RPMI8226 (cell line): Measurements from ENCODE around the gene SLC26A8.
A peak's percentile ranks its signal among the peaks of the same experiment; 100 is the strongest.
"Not testable (repeated sequence)": the region's sequence is repeated elsewhere in the genome, so short reads cannot be mapped to it uniquely, and the experiment has no call there.

ENCODE experiments used
- DNase-seq: peaks from one replicate; pipeline ENCODE4 v3.0.0-alpha.2; 2015

Gene SLC26A8

GRCh38 chr6:35941170-35941569 lies 83.3 kb downstream of the SLC26A8 start:
- not testable (repeated sequence) for DNase-seq

- DNase-seq = not testable (repeated sequence)
Measured at GRCh38 chr6:35940014-35940413, 84.4 kb downstream of the SLC26A8 start.

DNA sequence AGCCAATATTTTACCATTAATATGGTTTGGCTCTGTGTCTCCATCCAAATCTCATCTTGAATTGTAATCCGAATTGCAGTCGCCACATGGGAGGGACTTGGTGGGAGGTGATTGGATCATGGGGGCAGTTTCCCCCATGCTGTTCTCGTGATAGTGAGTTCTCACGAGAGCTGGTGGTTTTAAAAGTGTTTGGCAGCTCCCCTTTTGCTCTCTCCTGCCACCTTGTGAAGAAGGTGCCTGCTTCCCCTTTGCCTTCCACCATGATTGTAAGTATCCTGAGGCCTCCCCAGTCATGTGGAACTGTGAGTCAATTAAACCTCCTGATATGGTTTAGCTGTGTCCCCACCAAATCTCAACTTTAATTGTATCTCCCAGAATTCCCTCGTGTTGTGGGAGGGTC lies 85.2 kb downstream of the SLC26A8 start:
- DNase-seq = not testable (repeated sequence)

DNA sequence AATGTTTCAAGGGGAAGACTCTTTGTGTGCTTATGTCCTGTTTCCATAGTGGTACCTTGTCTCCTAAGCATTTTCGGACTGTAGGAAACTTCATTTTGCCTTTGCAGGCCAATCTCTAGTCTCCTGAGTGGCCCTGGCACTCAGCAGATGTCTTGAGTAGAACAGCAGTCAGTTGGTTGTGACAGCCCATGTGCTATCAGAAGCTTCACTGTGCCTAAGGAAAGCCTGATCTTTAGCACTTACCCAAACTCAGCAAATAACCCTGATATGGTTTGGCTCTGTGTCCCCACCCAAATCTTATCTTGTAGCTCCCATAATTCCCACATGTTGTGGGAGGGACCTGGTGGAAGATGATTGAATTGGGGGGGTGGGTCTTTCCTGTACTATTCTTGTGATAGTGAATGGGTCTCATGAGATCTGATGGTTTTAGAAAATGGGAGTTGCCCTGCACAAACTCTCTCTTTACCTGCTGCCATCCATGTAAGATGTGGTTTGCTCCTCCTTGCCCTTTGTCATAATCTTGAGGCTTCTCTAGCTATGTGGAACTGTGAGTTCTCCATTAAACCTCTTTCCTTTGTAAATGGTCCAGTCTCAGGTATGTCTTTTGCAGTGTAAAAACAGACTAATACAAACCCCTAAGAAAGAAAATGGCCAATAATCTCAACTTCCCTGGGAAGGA lies 87.6 kb downstream of the SLC26A8 start:
- DNase-seq = no peak

- no peak for DNase-seq
Measured at GRCh38 chr6:35935469-35935868, 89.0 kb downstream of the SLC26A8 start.

GRCh38 chr6:35933844-35934243 lies 90.6 kb downstream of the SLC26A8 start:
- no peak for DNase-seq

DNA sequence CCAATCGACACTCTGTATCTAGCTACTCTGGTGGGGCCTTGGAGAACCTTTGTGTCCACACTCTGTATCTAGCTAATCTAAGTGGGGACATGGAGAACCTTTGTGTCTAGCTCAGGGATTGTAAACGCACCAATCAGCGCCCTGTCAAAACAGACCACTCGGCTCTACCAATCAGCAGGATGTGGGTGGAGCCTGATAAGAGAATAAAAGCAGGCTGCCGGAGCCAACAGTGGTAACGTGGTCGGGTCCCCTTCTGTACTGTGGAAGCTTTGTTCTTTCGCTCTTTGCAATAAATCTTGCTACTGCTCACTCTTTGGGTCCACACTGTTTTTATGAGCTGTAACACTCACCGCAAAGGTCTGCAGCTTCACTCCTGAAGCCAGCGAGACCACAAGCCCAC lies 92.6 kb downstream of the SLC26A8 start:
- not testable (repeated sequence) for DNase-seq

- DNase-seq = no peak
Measured at GRCh38 chr6:35931120-35931561, 93.3 kb downstream of the SLC26A8 start.

GRCh38 chr6:35929601-35930000 lies 94.8 kb downstream of the SLC26A8 start:
- no peak for DNase-seq

DNA sequence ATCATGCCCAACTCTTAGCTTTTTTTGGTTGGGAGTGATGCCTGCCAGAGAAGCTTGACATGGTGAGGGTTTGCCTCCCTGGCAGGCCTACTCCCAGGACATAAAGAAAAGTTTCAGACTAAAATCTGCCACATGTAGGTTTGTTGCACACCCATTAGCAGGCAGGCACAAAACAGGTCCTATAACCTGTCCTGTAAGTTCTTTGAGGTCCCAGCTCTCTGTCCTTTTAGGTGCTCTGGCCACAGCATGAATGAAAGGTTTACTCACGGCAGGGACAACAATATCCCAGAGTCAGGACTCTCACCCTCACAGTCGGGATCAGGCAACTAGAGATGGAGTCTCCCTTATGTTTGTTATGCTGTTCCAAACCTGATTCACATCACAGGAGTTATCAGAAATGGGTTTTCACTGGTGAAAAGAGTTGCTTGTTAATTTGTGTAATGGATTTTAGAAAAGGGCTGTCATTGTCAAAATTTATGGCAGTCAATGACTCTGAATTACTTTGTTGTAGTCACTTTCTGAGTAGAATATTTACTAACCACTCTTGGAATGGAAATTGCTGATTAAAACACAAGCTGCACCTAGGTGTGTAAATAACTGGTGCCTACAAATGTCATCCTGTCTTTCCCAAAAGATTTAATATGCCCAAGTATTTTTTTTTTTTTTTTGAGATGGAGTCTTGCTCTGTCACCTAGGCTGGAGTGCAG lies 97.8 kb downstream of the SLC26A8 start:
- DNase-seq = no peak

DNA sequence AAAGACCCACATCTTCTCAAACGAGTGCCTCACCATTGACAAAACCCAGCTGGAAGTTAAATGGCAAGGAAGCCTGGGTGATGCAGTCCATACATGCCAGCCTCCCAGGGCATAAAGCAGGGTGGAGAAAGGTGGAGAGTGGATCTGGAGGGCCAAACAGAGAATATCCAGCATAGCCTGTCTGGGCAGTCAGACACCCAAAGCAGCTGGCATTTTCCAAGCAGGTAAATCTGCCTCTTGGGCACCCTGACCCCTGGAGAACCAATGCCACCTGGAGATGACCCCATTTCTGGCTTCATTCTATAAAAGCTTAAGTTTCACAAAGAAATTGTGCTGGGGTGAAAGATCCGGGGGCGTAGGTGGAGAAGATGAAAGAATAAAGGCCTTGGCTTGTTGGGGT lies 98.5 kb downstream of the SLC26A8 start:
- no peak for DNase-seq

DNA sequence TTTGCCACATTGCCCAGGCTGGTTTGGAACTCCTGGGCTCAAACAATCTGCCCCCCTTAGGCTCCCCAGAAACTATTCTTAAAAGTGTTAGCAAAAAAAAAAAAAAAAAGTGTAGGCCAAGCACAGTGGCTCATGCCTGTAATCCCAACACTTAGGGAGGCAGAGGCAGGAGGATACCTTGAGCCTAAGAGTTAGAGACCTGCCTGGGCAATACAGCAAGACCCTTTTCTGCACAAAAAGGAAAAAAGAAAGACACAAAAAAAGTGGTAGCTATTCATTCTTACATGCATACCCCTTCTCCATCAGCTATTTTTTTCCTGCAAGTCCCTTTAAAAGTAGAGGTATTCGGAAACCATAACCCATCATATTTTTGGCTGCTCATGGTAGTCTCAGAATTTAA lies 100.3 kb downstream of the SLC26A8 start:
- DNase-seq = no peak

GRCh38 chr6:35922139-35922554 lies 102.3 kb downstream of the SLC26A8 start:
- no peak for DNase-seq

- peak; percentile 94 for DNase-seq
Measured at GRCh38 chr6:35920793-35921732, 103.4 kb downstream of the SLC26A8 start, which contains the start of gene SRPK1. Gene SRPK1, minus strand, starts transcription at chr6:35921098. Its CDS starts 42 bp downstream, at chr6:35921056.

DNA sequence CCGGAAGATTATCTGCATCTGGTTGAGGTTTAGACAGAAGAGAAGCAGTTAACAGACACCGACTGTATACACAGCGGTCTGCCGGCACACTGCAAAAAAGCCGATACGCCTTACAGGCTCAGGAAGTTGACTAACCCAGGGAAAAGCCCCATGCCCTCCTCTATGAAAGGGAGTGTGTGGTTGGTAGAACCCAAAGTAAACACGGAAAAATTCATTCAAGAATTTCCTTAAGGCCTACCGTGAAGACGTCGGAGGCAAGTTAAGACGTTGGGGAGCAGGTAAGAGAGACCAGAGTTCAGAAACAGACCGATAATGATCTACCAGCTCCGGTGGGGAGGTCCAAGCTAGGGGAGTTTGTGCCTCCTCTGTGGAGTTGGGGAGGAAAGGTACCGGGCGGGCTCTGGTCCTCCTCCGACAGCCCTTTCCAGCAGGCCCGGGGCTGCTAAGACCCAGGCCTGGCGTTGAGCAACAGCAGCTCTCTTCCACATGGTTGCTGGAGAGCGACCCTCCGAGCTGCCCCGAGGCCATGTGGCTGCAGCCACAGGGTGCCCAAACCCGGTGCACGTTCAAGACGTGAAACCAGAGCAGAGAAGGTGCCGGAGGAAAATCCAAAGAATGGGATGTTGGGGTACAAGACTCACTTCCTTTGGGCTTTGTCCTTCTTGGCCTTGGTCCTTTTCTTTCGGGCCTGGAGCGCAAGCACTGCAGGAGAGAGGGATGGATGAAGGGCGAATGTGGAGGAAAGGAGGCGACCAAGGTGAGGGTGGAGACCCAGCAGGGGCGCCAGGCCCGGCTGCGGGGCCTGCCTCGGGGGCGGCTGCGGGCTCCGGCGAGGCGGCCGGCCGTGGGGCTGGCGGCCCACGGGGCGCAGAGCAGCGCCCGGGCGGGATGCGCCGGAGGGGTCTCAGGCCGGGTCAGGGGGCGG lies 104.4 kb downstream of the SLC26A8 start:
- peak; percentile 46 for DNase-seq

DNA sequence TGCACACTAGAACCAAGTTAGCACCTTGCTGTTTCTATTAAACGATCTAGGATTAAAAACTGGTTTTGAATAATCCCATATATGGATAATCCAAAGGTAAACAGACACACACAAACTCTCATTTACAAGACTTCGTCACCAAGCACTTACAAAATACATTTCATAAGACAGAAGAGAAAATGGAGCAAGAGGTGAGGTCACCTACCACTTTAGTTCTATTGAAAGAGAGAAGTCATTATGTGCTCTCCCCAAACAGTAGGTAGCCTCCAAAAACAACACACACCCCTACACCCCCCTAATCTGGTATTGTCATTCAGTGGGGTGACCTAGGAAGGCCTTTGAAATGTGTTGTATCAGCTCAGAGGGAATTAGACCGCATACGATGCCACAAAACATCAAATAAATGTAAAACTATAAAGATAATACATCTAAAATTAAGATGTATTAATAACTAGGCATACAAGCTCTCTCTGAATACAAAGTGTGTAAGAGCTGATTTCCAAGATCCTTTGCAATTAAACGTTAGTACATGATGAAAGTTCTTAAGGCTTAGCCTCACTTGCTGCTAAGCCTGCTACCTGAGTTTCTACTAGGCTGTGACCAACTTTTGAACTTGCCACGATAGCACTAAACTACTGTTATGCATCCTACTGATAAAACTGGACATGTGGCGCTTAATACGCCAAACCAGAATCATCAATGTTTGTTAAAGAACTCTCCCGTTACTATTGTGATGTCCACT lies 105.2 kb downstream of the SLC26A8 start:
- peak; percentile 56 for DNase-seq

DNA sequence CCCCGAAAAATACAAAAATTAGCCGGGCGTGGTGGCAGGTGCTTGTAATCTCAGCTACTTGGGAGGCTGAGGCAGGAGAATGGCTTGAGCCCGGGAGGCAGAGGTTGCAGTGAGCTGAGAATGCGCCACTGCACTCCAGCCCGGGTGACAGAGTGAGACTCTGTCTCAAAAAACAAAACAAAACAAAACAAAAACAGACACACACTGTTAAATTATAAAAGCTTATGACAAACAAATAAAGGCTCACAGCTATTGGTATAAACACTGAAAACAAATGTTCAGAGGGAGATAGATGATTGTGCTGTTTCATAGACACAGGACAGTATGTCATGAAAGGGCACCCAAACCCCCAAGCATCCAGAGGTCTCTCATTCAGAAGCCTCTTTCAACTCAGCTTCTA lies 107.5 kb downstream of the SLC26A8 start:
- not testable (repeated sequence) for DNase-seq

DNA sequence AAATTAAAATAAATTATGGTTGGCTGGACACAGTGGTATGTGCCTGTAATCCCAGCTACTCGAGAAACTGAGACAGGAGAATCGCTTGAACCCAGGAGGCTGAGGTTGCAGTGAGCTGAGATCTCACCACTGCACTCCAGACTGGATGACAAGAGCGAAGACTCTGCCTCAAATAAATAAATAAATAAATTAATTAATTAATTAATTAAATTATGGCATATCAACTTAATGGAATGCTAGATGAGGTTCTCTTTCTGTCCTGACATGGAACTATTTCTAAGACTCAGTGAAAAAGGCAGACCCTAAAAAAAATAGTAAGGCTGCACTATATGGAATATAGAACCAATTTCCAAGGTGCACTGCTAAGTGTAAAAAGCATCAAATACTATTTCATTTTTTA lies 108.4 kb downstream of the SLC26A8 start:
- DNase-seq = no peak

GRCh38 chr6:35914536-35914935 lies 109.9 kb downstream of the SLC26A8 start:
- no peak for DNase-seq

- no peak for DNase-seq
Measured at GRCh38 chr6:35911871-35912653, 112.4 kb downstream of the SLC26A8 start.
